Uterus (tissue), 4 donors: ENCODE data around the gene GFAP. TPM values are rescaled to one million over a fixed set of nuclear protein-coding genes. Genes with fewer than 3 reads are reported as not detected.

Source experiments
- DNase-seq, 2 donors: peaks; one replicate each; pipeline ENCODE4 v3.0.0-alpha.2; 2019 to 2020
- H3K27ac ChIP-seq, 2 donors: fragments of 200-600 bp; sonication (generic); 1 replicate in 1 of 2; 2 replicates in 1 of 2; pipeline ENCODE4 v1.5.1; 2016 to 2018
- H3K27me3 ChIP-seq, 2 donors: fragments of 200-600 bp; sonication (generic); one replicate each; pipeline ENCODE4 v1.5.1; 2018 to 2019; ENCODE audit warnings: control low read depth in 1 of 2
- H3K36me3 ChIP-seq, 2 donors: fragments of 200-600 bp; sonication (generic); one replicate each; pipeline ENCODE4 v1.5.1; 2019; ENCODE audit warnings: control low read depth in 1 of 2
- H3K4me1 ChIP-seq, 2 donors: fragments of 200-600 bp; sonication (generic); one replicate each; pipeline ENCODE4 v1.5.1; 2018 to 2019; ENCODE audit warnings: control low read depth in 1 of 2
- H3K4me3 ChIP-seq, 2 donors: fragments of 200-600 bp; sonication (generic); 1 replicate in 1 of 2; 2 replicates in 1 of 2; pipeline ENCODE4 v1.5.1; 2018 to 2019; ENCODE audit warnings: mild to moderate bottlenecking in 1 of 2
- H3K9me3 ChIP-seq, 2 donors: fragments of 200-600 bp; sonication (generic); one replicate each; pipeline ENCODE4 v1.5.1; 2019; ENCODE audit warnings: control low read depth in 1 of 2
- CTCF ChIP-seq, 4 experiments: fragments of 200-600 bp in 2 of 4; fragments of 450-650 bp in 2 of 4; sonication (generic) in 2 of 4; IDR thresholded peaks; one replicate each; pipeline ENCODE4 v1.5.1; 2016 to 2019; ENCODE audit warnings: antibody characterized with exemption in 4 of 4, mild to moderate bottlenecking in 2 of 4, moderate library complexity in 1 of 4
- POLR2A ChIP-seq, 2 donors: fragments of 450-650 bp; IDR thresholded peaks; one replicate each; pipeline ENCODE4 v1.6.1; 2016; ENCODE audit warnings: antibody characterized with exemption in 2 of 2, mild to moderate bottlenecking in 1 of 2, moderate library complexity in 1 of 2
- intact Hi-C: fragments of 100-400 bp; cut with DNase I; formaldehyde crosslinking; loops from one replicate; pipeline ENCODE4 v1.15.1; 2023; ENCODE audit warnings: low total_unique reads
- total RNA-seq, 4 donors: library from RNA; depleted of rRNA in 3 of 4; stranded (reverse); fragments of >200 nt in 3 of 4; gene quantifications; one replicate each; pipeline versions ENCODE4 v1.1.0 to v1.2.4, GENCODE V29; 2014 to 2023
- donor health status: DM: yes; HTN: yes; CAD: no.

The GFAP gene
- total RNA-seq, 4 donors from 2014 or later: 3.7 TPM; not detected in 3

DNA sequence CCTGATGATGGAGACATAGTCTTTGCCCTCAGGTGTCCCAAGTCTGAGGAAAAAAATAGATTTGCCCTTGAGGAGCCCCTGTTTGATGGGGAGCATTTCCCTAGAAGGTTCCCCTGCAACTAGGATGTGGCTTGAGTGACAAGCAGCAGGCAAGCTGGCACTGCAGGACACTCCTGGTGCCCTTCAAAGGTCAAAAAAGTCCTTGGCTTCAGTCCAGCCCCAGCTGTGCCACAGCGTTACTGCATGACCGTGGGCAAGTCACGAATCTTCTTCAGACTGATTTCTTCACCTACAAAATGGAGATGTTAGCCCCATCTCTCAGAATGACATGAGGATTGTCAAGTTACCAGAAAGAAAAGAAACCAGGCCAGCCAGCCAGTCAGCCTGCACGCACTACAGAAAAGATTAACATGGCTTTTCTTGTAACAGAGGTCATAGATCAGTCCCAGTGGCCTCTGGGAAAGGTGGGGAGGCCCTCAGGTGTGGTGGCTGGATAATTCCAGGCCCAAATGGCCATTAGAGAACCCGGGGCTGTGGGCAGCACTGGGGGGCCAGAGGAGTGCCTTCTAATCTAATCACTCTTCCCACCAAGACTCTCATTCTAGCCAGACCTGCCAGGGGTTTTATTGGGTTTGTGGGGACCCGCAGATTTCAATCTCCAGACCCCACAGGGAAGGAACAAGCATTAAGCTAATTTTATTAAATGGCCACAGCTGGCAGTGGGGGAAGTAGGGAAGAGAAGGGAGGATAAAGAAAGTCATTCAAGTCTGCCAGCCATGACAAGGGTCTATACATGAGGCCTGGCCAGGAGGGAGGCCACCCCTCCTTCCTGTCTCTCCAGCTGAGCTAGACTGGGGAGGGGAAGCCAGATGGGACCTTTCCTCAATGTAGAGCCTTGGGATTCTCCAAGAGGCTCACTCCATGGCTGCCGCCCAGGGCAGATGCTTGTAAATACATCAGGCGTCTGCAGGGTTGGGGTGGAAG lies 42.0 kb upstream of the GFAP start:
- TF ChIP-seq CTCF (IDR thresholded peaks at IDR 0.05) (no peak), POLR2A (IDR thresholded peaks at IDR 0.05) (no peak)
- no peak overlapping the region for H3K4me3 ChIP-seq
- intact Hi-C loops: no loop called here
- no peaks in the 10 kb centered on the region for H3K27me3 ChIP-seq
- no peak for DNase-seq
- H3K4me1 ChIP-seq: peaks cover 0 to 8% of the 10 kb centered on the region in 2 donors
- no peaks in the 10 kb centered on the region for H3K36me3 ChIP-seq
- H3K27ac ChIP-seq: no peak overlapping the region
- H3K9me3 ChIP-seq: no peaks in the 10 kb centered on the region

- no peak for DNase-seq
- Histone ChIP-seq H3K27me3 (no peaks in the 10 kb centered on the region), H3K36me3 (no peaks in the 10 kb centered on the region), H3K9me3 (no peaks in the 10 kb centered on the region), H3K27ac (no peak overlapping the region), H3K4me3 (no peak overlapping the region), H3K4me1 (peaks cover 0 to 8% of the 10 kb centered on the region in 2 donors)
- intact Hi-C loops: no loop called here
- no peak for TF ChIP-seq POLR2A (IDR thresholded peaks at IDR 0.05)
- TF ChIP-seq CTCF (IDR thresholded peaks at IDR 0.05): no peak
Measured at GRCh38 chr17:44955674-44956425, 40.5 kb upstream of the GFAP start.

- no peak overlapping the region for H3K27ac ChIP-seq
- no peaks in the 10 kb centered on the region for H3K27me3 ChIP-seq
- no peaks in the 10 kb centered on the region for H3K4me1 ChIP-seq
- TF ChIP-seq CTCF (IDR thresholded peaks at IDR 0.05): no peak
- no peak for TF ChIP-seq POLR2A (IDR thresholded peaks at IDR 0.05)
- H3K4me3 ChIP-seq: no peak overlapping the region
- intact Hi-C loops: no loop called here
- no peaks in the 10 kb centered on the region for H3K36me3 ChIP-seq
- DNase-seq: no peak
- H3K9me3 ChIP-seq: no peaks in the 10 kb centered on the region
Measured at GRCh38 chr17:44952946-44953475, 37.7 kb upstream of the GFAP start.

GRCh38 chr17:44948315-44948795 lies 33.1 kb upstream of the GFAP start:
- H3K27ac ChIP-seq: peak overlapping the region in 1 of 2 donors; percentile 66
- intact Hi-C loops: no loop called here
- H3K36me3 ChIP-seq: no peaks in the 10 kb centered on the region
- TF ChIP-seq CTCF (IDR thresholded peaks at IDR 0.05) (no peak), POLR2A (IDR thresholded peaks at IDR 0.05) (no peak)
- no peaks in the 10 kb centered on the region for H3K9me3 ChIP-seq
- peaks cover 0 to 5% of the 10 kb centered on the region in 2 donors for H3K4me1 ChIP-seq
- H3K27me3 ChIP-seq: no peaks in the 10 kb centered on the region
- H3K4me3 ChIP-seq: peak overlapping the region; percentile 50 to 55
- no peak for DNase-seq
